Measurements from ENCODE around the gene CFAP68. TPM values are rescaled to one million over a fixed set of nuclear protein-coding genes. Genes with fewer than 3 reads are reported as not detected.

Gene CFAP68
- total RNA-seq (2021; fragmentation: NEBNext Ultra II Directional; extraction: Animal tissue kit (Norgen Biotek cat#: 25700)) (21.4 and 22.6 TPM in 2 replicates), polyA plus RNA-seq (2011; rRNA removed) (28.7 and 43.1 TPM in 2 replicates), polyA minus RNA-seq (2011; rRNA and poly(A)+ RNA removed) (24.7 and 47.9 TPM in 2 replicates)
- polyA plus RNA-seq (2011; cell fraction: cytosol; rRNA removed): 29.0 TPM
- 20.6 TPM for polyA plus RNA-seq (2011; cell fraction: nucleus; rRNA removed)
- polyA plus RNA-seq (2012, experiment 1 of 2): 31.1 to 42.7 TPM (median 37.9 TPM) in 4 replicates
- 12.3 TPM for polyA plus RNA-seq (2012, experiment 2 of 2)
- 44.8 TPM for polyA plus RNA-seq (2013, experiment 1 of 2)
- polyA plus RNA-seq (2013, experiment 2 of 2): 49.2 TPM
- 7.2 TPM for polyA minus RNA-seq (2011; cell fraction: cytosol; rRNA and poly(A)+ RNA removed)
- 13.5 TPM for polyA minus RNA-seq (2011; cell fraction: nucleus; rRNA and poly(A)+ RNA removed)
- long read RNA-seq, experiment 1, transcript C11orf1-201 (4 exons, 2,885 nt): major isoform, 18 of 21 reads
- long read RNA-seq, experiment 1, partial matches to known transcripts: 1 of 21 reads
- long read RNA-seq, experiment 1, other reads (novel, unspliced or antisense): 0 of 21 reads
- long read RNA-seq, experiment 2, partial matches to known transcripts: 0 of 2 reads
- long read RNA-seq, experiment 2, other reads (novel, unspliced or antisense): 1 of 2 reads

DNA sequence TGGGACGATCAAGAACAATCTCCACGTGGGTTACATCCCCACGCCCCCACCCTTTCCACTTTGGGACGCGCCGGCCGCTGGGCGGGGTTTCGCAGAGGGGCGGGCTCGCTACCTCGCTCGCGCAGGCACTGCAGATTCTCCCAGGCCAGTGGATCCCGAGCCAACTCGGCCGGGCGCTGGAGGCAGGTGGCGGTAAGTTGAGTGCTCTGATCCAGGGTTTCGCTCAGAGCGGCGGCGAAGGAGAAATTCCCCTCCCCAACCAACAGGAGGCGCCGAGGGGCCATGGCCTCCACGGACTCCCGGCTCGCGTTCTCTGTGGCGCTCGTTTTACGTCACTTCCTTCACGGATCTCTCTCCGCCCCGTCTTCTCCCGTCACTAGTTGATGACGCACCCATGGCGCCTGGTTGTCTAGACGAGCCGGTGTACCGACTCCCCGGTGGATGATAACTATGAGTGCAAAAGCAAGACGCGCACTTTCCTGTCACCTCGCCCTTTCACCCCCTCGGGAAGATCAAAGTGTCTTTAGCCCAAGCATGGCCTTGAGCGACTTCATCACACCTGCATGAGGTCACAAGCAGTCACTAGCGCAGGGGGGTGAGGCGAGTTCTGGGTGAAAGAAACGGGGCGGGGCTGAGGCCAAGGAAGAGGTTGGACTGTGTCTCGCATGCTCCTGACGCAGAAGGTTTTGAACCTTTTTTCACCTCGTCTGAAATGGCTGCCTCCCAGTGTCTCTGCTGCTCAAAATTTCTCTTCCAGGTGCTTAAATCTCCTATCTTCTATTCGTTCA, at the start of gene CFAP68, which contains the start of gene FDXACB1:
TSS of gene CFAP68 (plus strand) at position 693 of the 788 bp plus-strand sequence. CDS start at position 713, 20 bp downstream.
TSS of gene FDXACB1 (minus strand) at position 317 of the 788 bp plus-strand sequence. CDS start at position 284, 33 bp downstream.
- peak within 1 kb of the TSS; percentile 81 for H4K91ac ChIP-seq (replicated peaks; ENCODE audit: insufficient read length, low read length)
- peak within 1 kb of the TSS; percentile 97 for H2BK5ac ChIP-seq (ENCODE audit: low read depth, low read length)
- H3K23me2 ChIP-seq (ENCODE audit: low read depth, low read length): peaks cover 2% of the 10 kb centered on the region; the same call in 1 of the 2 replicates
- H3K9me3 ChIP-seq (ENCODE audit: insufficient read depth in 2 of 2, low read depth in 1 of 2, low read length in 1 of 2): no peaks in the 10 kb centered on the region
- H2BK120ac ChIP-seq (replicated peaks; ENCODE audit: low read depth, low read length): peak within 1 kb of the TSS; percentile 11
- H2AFZ ChIP-seq (ENCODE audit: low read length): peak within 1 kb of the TSS; percentile 96
- WGBS, 2 experiments (ENCODE audit: extremely low coverage in 1 of 2, insufficient coverage in 1 of 2, insufficient read length in 1 of 2, insufficient replicate concordance in 2 of 2, low coverage in 1 of 2, low lambda C conversion rate in 2 of 2, missing lambda C conversion rate in 1 of 2): 2% methylated on average over 41 of the region's 55 CpGs; no CpG with 5 or more reads in 1 of the 2 experiments
- H3K79me1 ChIP-seq (ENCODE audit: low read depth, low read length): 0 out of 2 replicates have a peak, but pooled peaks cover 2% of the 10 kb centered on the region
- H3K27ac ChIP-seq (ENCODE audit: low read depth, low read length): peak within 1 kb of the TSS; percentile 95
- H3K4me3 ChIP-seq (ENCODE audit: extremely low read depth in 1 of 4, insufficient read depth in 2 of 4, low read depth in 3 of 4, low read length in 4 of 4): peak within 1 kb of the TSS; percentile 66 to 93 (median 82)
- peak within 1 kb of the TSS; percentile 43; the same call in 1 of the 2 replicates for H2AK5ac ChIP-seq (ENCODE audit: low read depth, low read length)
- H2BK20ac ChIP-seq (ENCODE audit: low read length): no peak within 1 kb of the TSS
- peak within 1 kb of the TSS; percentile 86; the same call in 1 of the 2 replicates for H3K18ac ChIP-seq (ENCODE audit: extremely low read depth, low read length)
- no peaks in the 10 kb centered on the region for H3K4me1 ChIP-seq (replicated peaks in 1 of 4; ENCODE audit: control insufficient read depth in 3 of 4, insufficient read depth in 4 of 4, low read length in 3 of 4)
- H3K14ac ChIP-seq (ENCODE audit: insufficient read length): no peak within 1 kb of the TSS
- peak within 1 kb of the TSS; percentile 59 for H3K56ac ChIP-seq (replicated peaks; ENCODE audit: insufficient read length, low read depth, low read length)
- peak within 1 kb of the TSS; percentile 68 to 89 (median 82) for H3K9ac ChIP-seq (replicated peaks in 1 of 4; ENCODE audit: extremely low read depth in 1 of 4, low read depth in 3 of 4, low read length in 3 of 4)
- DNase-seq (ENCODE audit: low read depth in 1 of 2, low spot score in 2 of 2) (peak; percentile 94 to 98), FAIRE-seq (peak; percentile 72)
- 0 out of 2 replicates have a peak within 1 kb of the TSS, but pooled peaks have one; percentile 84 for H2BK15ac ChIP-seq (ENCODE audit: low read length)
- no peaks in the 10 kb centered on the region for H3K79me2 ChIP-seq (ENCODE audit: control insufficient read depth in 1 of 2, insufficient read depth in 2 of 2, low read length in 2 of 2)
- H4K5ac ChIP-seq (ENCODE audit: insufficient read length, low read depth, low read length): peak within 1 kb of the TSS; percentile 89
- peak within 1 kb of the TSS; percentile 73 for H3K4ac ChIP-seq (replicated peaks; ENCODE audit: insufficient read length, low read depth, low read length)
- H3K23ac ChIP-seq (ENCODE audit: insufficient read length): no peak within 1 kb of the TSS
- H4K20me1 ChIP-seq (replicated peaks in 1 of 2; ENCODE audit: control insufficient read depth in 1 of 2, insufficient read depth in 2 of 2, low read length in 2 of 2): no peaks in the 10 kb centered on the region
- peak within 1 kb of the TSS; percentile 40; the same call in 1 of the 2 replicates for H2BK12ac ChIP-seq (ENCODE audit: low read depth, low read length)
- H4K8ac ChIP-seq (ENCODE audit: extremely low read depth, insufficient read depth, low read length): peak within 1 kb of the TSS; percentile 91; the same call in 1 of the 2 replicates
- peak within 1 kb of the TSS; percentile 80 to 95 for H3K4me2 ChIP-seq (ENCODE audit: insufficient read depth in 1 of 2, low read depth in 2 of 2, low read length in 2 of 2)
- no peaks in the 10 kb centered on the region for H3K36me3 ChIP-seq (ENCODE audit: control insufficient read depth in 2 of 4, insufficient read depth in 4 of 4, low read length in 3 of 4)
- POLR2A ChIA-PET (ENCODE audit: partially characterized antibody): interaction anchor here (1.2 to 1.5 kb wide), 3 partner anchors 8 to 112 kb away, joined by 4 to 6 read pairs (median 4); partner anchors contain the start of gene ALG9
- H3K27me3 ChIP-seq (replicated peaks in 1 of 4; ENCODE audit: control insufficient read depth in 3 of 4, extremely low read depth in 1 of 4, insufficient read depth in 3 of 4, low read length in 3 of 4): no peaks in the 10 kb centered on the region
- CTCF ChIA-PET (ENCODE audit: partially characterized antibody): interaction anchor here (0.8 to 6.2 kb wide), 16 partner anchors 10 to 516 kb away, joined by 3 to 36 read pairs (median 4); no protein-coding TSS in a partner anchor
- TF ChIP-seq TCF12 (IDR thresholded peaks at IDR 0.05; ENCODE audit: low read depth, low read length) (peak; percentile 56; the same call in 1 of the 2 replicates), SUZ12 (IDR thresholded peaks at IDR 0.05; ENCODE audit: low read length) (no peak), RBBP5 (IDR thresholded peaks at IDR 0.05; ENCODE audit: borderline replicate concordance, low read depth, low read length) (peak; percentile 87), CEBPB (IDR thresholded peaks at IDR 0.05; ENCODE audit: low read depth, low read length) (no peak)
- TF ChIP-seq, protein P1, sequence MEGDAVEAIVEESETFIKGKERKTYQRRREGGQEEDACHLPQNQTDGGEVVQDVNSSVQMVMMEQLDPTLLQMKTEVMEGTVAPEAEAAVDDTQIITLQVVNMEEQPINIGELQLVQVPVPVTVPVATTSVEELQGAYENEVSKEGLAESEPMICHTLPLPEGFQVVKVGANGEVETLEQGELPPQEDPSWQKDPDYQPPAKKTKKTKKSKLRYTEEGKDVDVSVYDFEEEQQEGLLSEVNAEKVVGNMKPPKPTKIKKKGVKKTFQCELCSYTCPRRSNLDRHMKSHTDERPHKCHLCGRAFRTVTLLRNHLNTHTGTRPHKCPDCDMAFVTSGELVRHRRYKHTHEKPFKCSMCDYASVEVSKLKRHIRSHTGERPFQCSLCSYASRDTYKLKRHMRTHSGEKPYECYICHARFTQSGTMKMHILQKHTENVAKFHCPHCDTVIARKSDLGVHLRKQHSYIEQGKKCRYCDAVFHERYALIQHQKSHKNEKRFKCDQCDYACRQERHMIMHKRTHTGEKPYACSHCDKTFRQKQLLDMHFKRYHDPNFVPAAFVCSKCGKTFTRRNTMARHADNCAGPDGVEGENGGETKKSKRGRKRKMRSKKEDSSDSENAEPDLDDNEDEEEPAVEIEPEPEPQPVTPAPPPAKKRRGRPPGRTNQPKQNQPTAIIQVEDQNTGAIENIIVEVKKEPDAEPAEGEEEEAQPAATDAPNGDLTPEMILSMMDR (IDR thresholded peaks at IDR 0.05; ENCODE audit: control extremely low read depth in 1 of 3, insufficient read depth in 1 of 3, low read depth in 1 of 3, low read length in 3 of 3): peak; percentile 91 to 98 (median 97)
